HepG2 (cell line): ENCODE measurements around the gene KCNJ14. TPM values are rescaled to one million over a fixed set of nuclear protein-coding genes. Genes with fewer than 3 reads are reported as not detected.

ENCODE experiments used
- ATAC-seq: fragments of 200-7000 bp; cut with Tn5 transposase; 3 replicates; pipeline ENCODE4 v1.9.1; 2020; ENCODE audit warnings: mild to moderate bottlenecking, moderate library complexity
- BruUV-seq: library from RNA; stranded (reverse); fragments of 400-500 nt; replicated peaks from 2 replicates; lab custom pipeline; 2021; lab: Mats Ljungman, UMichigan
- CTCF ChIA-PET: fragments of 300-600 bp; formaldehyde crosslinking; extraction: SDS; loops from one replicate; lab custom pipeline; 2021; ENCODE audit warnings: low total read pairs, inconsistent platforms, low intra/inter-chr PET ratio; lab: Yijun Ruan, JAX
- POLR2A ChIA-PET: fragments of 350-600 bp; sonication (Branson Sonifier 250); formaldehyde crosslinking; loops from one replicate; lab custom pipeline; 2020; ENCODE audit warnings: antibody characterized with exemption, inconsistent platforms; lab: Yijun Ruan, JAX
- DNase-seq: peaks from one replicate; pipeline ENCODE4 v3.0.0-alpha.2; 2015; ENCODE audit warnings: low spot score
- FAIRE-seq: peaks from 3 replicates; lab custom pipeline; 2011; peaks lifted over from hg19 to GRCh38; lab: Jason Lieb, UNC
- H2AFZ ChIP-seq: one replicate; pipeline ENCODE4 v1.6.1; 2011; ENCODE audit warnings: low read length, inconsistent platforms
- H3K27ac ChIP-seq: fragments of 300-600 bp; 3 replicates; pipeline ENCODE4 v1.8.0; 2011; ENCODE audit warnings: mixed run types, mild to moderate bottlenecking, mixed read lengths, low read length, inconsistent platforms; ENCODE audit not compliant: insufficient read depth; ENCODE audit errors: extremely low read length
- H3K27me3 ChIP-seq, 2 experiments: fragments of 200-600 bp in 1 of 2; 2 replicates in 1 of 2; 3 replicates in 1 of 2; pipeline versions ENCODE4 v1.6.0 to v1.8.0; 2011; ENCODE audit warnings: low read length in 2 of 2, mild to moderate bottlenecking in 2 of 2, moderate library complexity in 2 of 2, inconsistent platforms in 1 of 2; ENCODE audit not compliant: insufficient read depth in 2 of 2, control insufficient read depth in 1 of 2
- H3K36me3 ChIP-seq, 2 experiments: fragments of 200-600 bp in 1 of 2; replicated peaks in 1 of 2; 2 replicates in 1 of 2; 3 replicates in 1 of 2; pipeline versions ENCODE4 v1.5.1 to v1.8.0; 2011; ENCODE audit warnings: low read length in 2 of 2, inconsistent platforms in 1 of 2; ENCODE audit not compliant: insufficient read depth in 2 of 2, control insufficient read depth in 1 of 2
- H3K4me1 ChIP-seq: 2 replicates; pipeline ENCODE4 v1.5.1; 2012; ENCODE audit warnings: low read length, inconsistent platforms; ENCODE audit not compliant: insufficient read depth
- H3K4me2 ChIP-seq: 2 replicates; pipeline ENCODE4 v1.6.0; 2011; ENCODE audit warnings: low read depth, low read length, inconsistent platforms
- H3K4me3 ChIP-seq, 3 experiments: fragments of 200-600 bp in 1 of 3; sonication (generic), shearing (Covaris generic) in 1 of 3; replicated peaks in 1 of 3; 2 replicates each; pipeline ENCODE4 v1.5.1; 2011 to 2016; ENCODE audit warnings: low read length in 3 of 3, inconsistent platforms in 2 of 3, low read depth in 2 of 3, mild to moderate bottlenecking in 2 of 3, control low read depth in 1 of 3, mixed read lengths in 1 of 3; ENCODE audit not compliant: insufficient read depth in 1 of 3
- H3K79me2 ChIP-seq: one replicate; pipeline ENCODE4 v1.6.1; 2011; ENCODE audit warnings: low read length, inconsistent platforms; ENCODE audit not compliant: insufficient read depth
- H3K9ac ChIP-seq: 2 replicates; pipeline ENCODE4 v1.6.0; 2011; ENCODE audit warnings: mild to moderate bottlenecking, low read depth, low read length, inconsistent platforms; ENCODE audit not compliant: insufficient read depth
- H3K9me3 ChIP-seq: 2 replicates; pipeline ENCODE4 v1.5.1; 2012; ENCODE audit warnings: mild to moderate bottlenecking, low read length
- H4K20me1 ChIP-seq: 2 replicates; pipeline ENCODE4 v1.6.0; 2011; ENCODE audit warnings: inconsistent platforms, mild to moderate bottlenecking, low read length, moderate library complexity; ENCODE audit not compliant: insufficient read depth
- FOXK2 ChIP-seq: fragments of 450-650 bp; IDR thresholded peaks from 2 replicates; pipeline ENCODE4 v1.6.1; 2016
- FOXP1 ChIP-seq, 2 experiments: fragments of 450-650 bp in 1 of 2; IDR thresholded peaks; 2 replicates each; pipeline ENCODE4 v1.6.1; 2017 to 2018; ENCODE audit warnings: antibody characterized with exemption in 1 of 2
- KDM3A ChIP-seq: IDR thresholded peaks from 2 replicates; pipeline ENCODE4 v1.6.1; 2018; ENCODE audit warnings: low read depth, missing compliant biosample characterization
- PRMT3 ChIP-seq: sonication (generic); formaldehyde crosslinking; IDR thresholded peaks from 2 replicates; pipeline ENCODE4 v1.8.1; 2022; ENCODE audit warnings: low read depth, mild to moderate bottlenecking, moderate library complexity, missing genetic modification reagents, borderline replicate concordance
- ZNF317 ChIP-seq: sonication (generic); formaldehyde crosslinking; IDR thresholded peaks from 2 replicates; pipeline ENCODE4 v1.5.0; 2020; ENCODE audit warnings: mild to moderate bottlenecking, missing genetic modification reagents
- ZNF337 ChIP-seq: sonication (generic); formaldehyde crosslinking; IDR thresholded peaks from 2 replicates; pipeline ENCODE4 v1.5.1; 2020; ENCODE audit warnings: missing genetic modification reagents, low read depth, mild to moderate bottlenecking, borderline replicate concordance
- ZNF354B ChIP-seq: sonication (generic); formaldehyde crosslinking; IDR thresholded peaks from 2 replicates; pipeline ENCODE4 v1.8.0; 2022; ENCODE audit warnings: mild to moderate bottlenecking, missing genetic modification reagents
- ZNF430 ChIP-seq: sonication (generic); formaldehyde crosslinking; IDR thresholded peaks from 2 replicates; pipeline ENCODE4 v1.9.0; 2021; ENCODE audit warnings: mild to moderate bottlenecking, missing genetic modification reagents
- ZNF850 ChIP-seq: sonication (generic); formaldehyde crosslinking; conservative IDR thresholded peaks from 2 replicates; pipeline ENCODE4 v1.9.0; 2021; ENCODE audit warnings: mild to moderate bottlenecking, missing genetic modification reagents
- ZNF883 ChIP-seq: sonication (generic); formaldehyde crosslinking; IDR thresholded peaks from 2 replicates; pipeline ENCODE4 v1.5.1; 2020; ENCODE audit warnings: mild to moderate bottlenecking, missing genetic modification reagents; ENCODE audit errors: not compliant biosample characterization
- WGBS: methylation state at CpG from one replicate; pipeline ENCODE4 v1.1.6; 2017; ENCODE audit warnings: low lambda C conversion rate; 5-methylcytosine and 5-hydroxymethylcytosine counted together
- in situ Hi-C: cut with HindIII; loops from 2 replicates; pipeline ENCODE4 v1.10.0; 2017; ENCODE audit warnings: low pct_unique_long_range_greater_than_20kb; ENCODE audit not compliant: extremely low pct_ligation_motif_present
- intact Hi-C: fragments of 100-400 bp; cut with micrococcal nuclease; formaldehyde crosslinking; loops from one replicate; pipeline ENCODE4 v1.10.0; 2022; ENCODE audit not compliant: unreplicated experiment
- polyA plus RNA-seq, 8 experiments: library from polyadenylated mRNA; depleted of rRNA in 3 of 8; stranded (reverse) in 7 of 8; unstranded in 1 of 8; fragments of >200 nt; fragmentation: Illumina TruSeq in 4 of 8; extraction: Trizol in 4 of 8; gene quantifications; 2 replicates each; pipeline versions ENCODE4 v1.2.1 to v1.2.3, GENCODE V29; 2011 to 2016; ENCODE audit warnings: low read depth in 4 of 8, missing spikeins in 1 of 8, mixed read lengths in 1 of 8; ENCODE audit not compliant: insufficient read depth in 1 of 8
- total RNA-seq, 5 experiments: library from RNA; depleted of rRNA; stranded (reverse); fragments of >200 nt; fragmentation: Illumina TruSeq; extraction: Trizol; gene quantifications; 2 replicates each; pipeline ENCODE4 v1.2.3, GENCODE V29; 2016; ENCODE audit warnings: low read depth in 1 of 5
- TF ChIP-seq, protein P1 (sequence below): sonication (generic); formaldehyde crosslinking; IDR thresholded peaks from 2 replicates; pipeline ENCODE4 v1.4.0; 2020; ENCODE audit warnings: missing genetic modification reagents
- TF ChIP-seq, protein P2 (sequence below), 2 experiments: sonication (generic) in 1 of 2; formaldehyde crosslinking in 1 of 2; IDR thresholded peaks; 2 replicates each; pipeline versions ENCODE4 v1.4.0 to v1.6.1; 2016 to 2020; ENCODE audit warnings: borderline replicate concordance in 1 of 2, low read depth in 1 of 2, mild to moderate bottlenecking in 1 of 2, missing genetic modification reagents in 1 of 2
- TF ChIP-seq, protein P3 (sequence below): sonication (generic); formaldehyde crosslinking; IDR thresholded peaks from 2 replicates; pipeline ENCODE4 v1.4.0; 2020; ENCODE audit warnings: mild to moderate bottlenecking, low read depth, missing genetic modification reagents
- TF ChIP-seq, protein P4 (sequence below): IDR thresholded peaks from 2 replicates; pipeline ENCODE4 v1.6.1; 2016; ENCODE audit warnings: control low read depth

KCNJ14 gene
- total and polyA plus RNA-seq, 2 of the 13 experiments (the other 11 are each of a cell fraction or from before 2014, with no cell fraction given) = 0.20 to 0.51 TPM

GRCh38 chr19:48468772-48469288, 13.5 kb downstream of the KCNJ14 start:
- WGBS = 1% methylated on average over 8 of the region's 36 CpGs
- FAIRE-seq = peak; percentile 99
- no peaks in the 10 kb centered on the region; the same call in 1 of the 2 replicates for H4K20me1 ChIP-seq
- POLR2A ChIA-PET = interaction anchor here (1.2 kb wide), 1 partner anchor 23 kb away, joined by 3 read pairs; the partner anchor contains the start of gene GRWD1
- peak overlapping the region; percentile 83 for H3K4me2 ChIP-seq
- peak overlapping the region; percentile 76 to 97 (median 82) for H3K4me3 ChIP-seq
- no TSS peak for BruUV-seq
- no peak overlapping the region for H2AFZ ChIP-seq
- H3K9me3 ChIP-seq = no peaks in the 10 kb centered on the region
- peak; percentile 99 for DNase-seq
- peaks cover 17% of the 10 kb centered on the region for H3K4me1 ChIP-seq
- peak overlapping the region; percentile 94 for H3K9ac ChIP-seq
- H3K79me2 ChIP-seq = peaks cover 5% of the 10 kb centered on the region
- in situ Hi-C loops (no loop called here), intact Hi-C loops (loop anchor here (1.0 kb wide), 1 partner anchor 24 kb away; the partner anchor contains the start of gene GRWD1)
- CTCF ChIA-PET = no interaction called here
- peak; percentile 95 for ATAC-seq
- peaks cover 10 to 31% of the 10 kb centered on the region in 2 experiments; a peak in 4 of 5 replicates for H3K36me3 ChIP-seq
- peak overlapping the region; percentile 91 for H3K27ac ChIP-seq
- no peaks in the 10 kb centered on the region; a peak in 1 of 5 replicates for H3K27me3 ChIP-seq
- TF ChIP-seq ZNF337 (CRISPR knock-in tag) = no peak
- no peak for TF ChIP-seq ZNF430 (CRISPR knock-in tag)
- TF ChIP-seq, protein P1, sequence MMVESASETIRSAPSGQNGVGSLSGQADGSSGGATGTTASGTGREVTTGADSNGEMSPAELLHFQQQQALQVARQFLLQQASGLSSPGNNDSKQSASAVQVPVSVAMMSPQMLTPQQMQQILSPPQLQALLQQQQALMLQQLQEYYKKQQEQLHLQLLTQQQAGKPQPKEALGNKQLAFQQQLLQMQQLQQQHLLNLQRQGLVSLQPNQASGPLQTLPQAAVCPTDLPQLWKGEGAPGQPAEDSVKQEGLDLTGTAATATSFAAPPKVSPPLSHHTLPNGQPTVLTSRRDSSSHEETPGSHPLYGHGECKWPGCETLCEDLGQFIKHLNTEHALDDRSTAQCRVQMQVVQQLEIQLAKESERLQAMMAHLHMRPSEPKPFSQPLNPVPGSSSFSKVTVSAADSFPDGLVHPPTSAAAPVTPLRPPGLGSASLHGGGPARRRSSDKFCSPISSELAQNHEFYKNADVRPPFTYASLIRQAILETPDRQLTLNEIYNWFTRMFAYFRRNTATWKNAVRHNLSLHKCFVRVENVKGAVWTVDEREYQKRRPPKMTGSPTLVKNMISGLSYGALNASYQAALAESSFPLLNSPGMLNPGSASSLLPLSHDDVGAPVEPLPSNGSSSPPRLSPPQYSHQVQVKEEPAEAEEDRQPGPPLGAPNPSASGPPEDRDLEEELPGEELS (CRISPR knock-in tag) = no peak
- no peak for TF ChIP-seq ZNF354B (CRISPR knock-in tag)
- TF ChIP-seq FOXP1 (IDR thresholded peaks at IDR 0.05) = no peak
- 0 out of 2 replicates have a peak, but pooled peaks have one; percentile 9 for TF ChIP-seq FOXP1 (CRISPR knock-in tag; IDR thresholded peaks at IDR 0.05)
- TF ChIP-seq, protein P2, sequence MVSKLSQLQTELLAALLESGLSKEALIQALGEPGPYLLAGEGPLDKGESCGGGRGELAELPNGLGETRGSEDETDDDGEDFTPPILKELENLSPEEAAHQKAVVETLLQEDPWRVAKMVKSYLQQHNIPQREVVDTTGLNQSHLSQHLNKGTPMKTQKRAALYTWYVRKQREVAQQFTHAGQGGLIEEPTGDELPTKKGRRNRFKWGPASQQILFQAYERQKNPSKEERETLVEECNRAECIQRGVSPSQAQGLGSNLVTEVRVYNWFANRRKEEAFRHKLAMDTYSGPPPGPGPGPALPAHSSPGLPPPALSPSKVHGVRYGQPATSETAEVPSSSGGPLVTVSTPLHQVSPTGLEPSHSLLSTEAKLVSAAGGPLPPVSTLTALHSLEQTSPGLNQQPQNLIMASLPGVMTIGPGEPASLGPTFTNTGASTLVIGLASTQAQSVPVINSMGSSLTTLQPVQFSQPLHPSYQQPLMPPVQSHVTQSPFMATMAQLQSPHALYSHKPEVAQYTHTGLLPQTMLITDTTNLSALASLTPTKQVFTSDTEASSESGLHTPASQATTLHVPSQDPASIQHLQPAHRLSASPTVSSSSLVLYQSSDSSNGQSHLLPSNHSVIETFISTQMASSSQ (IDR thresholded peaks at IDR 0.05; ENCODE audit: low read depth) = no peak
- TF ChIP-seq, protein P2 (CRISPR knock-in tag; IDR thresholded peaks at IDR 0.05; ENCODE audit: borderline replicate concordance) = no peak
- no peak for TF ChIP-seq PRMT3 (CRISPR knock-in tag)
- TF ChIP-seq ZNF883 (CRISPR knock-in tag) = no peak
- TF ChIP-seq, protein P3, sequence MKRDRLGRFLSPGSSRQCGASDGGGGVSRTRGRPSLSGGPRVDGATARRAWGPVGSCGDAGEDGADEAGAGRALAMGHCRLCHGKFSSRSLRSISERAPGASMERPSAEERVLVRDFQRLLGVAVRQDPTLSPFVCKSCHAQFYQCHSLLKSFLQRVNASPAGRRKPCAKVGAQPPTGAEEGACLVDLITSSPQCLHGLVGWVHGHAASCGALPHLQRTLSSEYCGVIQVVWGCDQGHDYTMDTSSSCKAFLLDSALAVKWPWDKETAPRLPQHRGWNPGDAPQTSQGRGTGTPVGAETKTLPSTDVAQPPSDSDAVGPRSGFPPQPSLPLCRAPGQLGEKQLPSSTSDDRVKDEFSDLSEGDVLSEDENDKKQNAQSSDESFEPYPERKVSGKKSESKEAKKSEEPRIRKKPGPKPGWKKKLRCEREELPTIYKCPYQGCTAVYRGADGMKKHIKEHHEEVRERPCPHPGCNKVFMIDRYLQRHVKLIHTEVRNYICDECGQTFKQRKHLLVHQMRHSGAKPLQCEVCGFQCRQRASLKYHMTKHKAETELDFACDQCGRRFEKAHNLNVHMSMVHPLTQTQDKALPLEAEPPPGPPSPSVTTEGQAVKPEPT = no peak
- no peak for TF ChIP-seq ZNF850 (CRISPR knock-in tag)
- TF ChIP-seq, protein P4, sequence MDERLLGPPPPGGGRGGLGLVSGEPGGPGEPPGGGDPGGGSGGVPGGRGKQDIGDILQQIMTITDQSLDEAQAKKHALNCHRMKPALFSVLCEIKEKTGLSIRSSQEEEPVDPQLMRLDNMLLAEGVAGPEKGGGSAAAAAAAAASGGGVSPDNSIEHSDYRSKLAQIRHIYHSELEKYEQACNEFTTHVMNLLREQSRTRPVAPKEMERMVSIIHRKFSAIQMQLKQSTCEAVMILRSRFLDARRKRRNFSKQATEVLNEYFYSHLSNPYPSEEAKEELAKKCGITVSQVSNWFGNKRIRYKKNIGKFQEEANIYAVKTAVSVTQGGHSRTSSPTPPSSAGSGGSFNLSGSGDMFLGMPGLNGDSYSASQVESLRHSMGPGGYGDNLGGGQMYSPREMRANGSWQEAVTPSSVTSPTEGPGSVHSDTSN (CRISPR knock-in tag) = peak; percentile 98
- TF ChIP-seq FOXK2 = peak; percentile 96
- TF ChIP-seq ZNF317 (CRISPR knock-in tag) = no peak
- TF ChIP-seq KDM3A (CRISPR knock-in tag) = no peak
